GM12865 (cell line): ENCODE data around the gene TRIOBP.

ENCODE experiments used
- DNase-seq: peaks from one replicate; pipeline ENCODE4 v3.0.0; 2010; ENCODE audit warnings: low read depth
- H3K4me3 ChIP-seq: 2 replicates; pipeline ENCODE4 v1.5.1; 2011; ENCODE audit warnings: mild to moderate bottlenecking, low read depth, low read length, control low read depth
- CTCF ChIP-seq: IDR thresholded peaks from 2 replicates; pipeline ENCODE4 v1.5.1; 2011; ENCODE audit warnings: low read length, control low read depth, low read depth, inconsistent platforms; ENCODE audit not compliant: insufficient read depth; ENCODE audit errors: missing control alignments

The TRIOBP gene

GRCh38 chr22:37742376-37743171, 45.7 kb downstream of the TRIOBP start:
- TF ChIP-seq CTCF, result no peak
- no peak overlapping the region for H3K4me3 ChIP-seq
- DNase-seq, result no peak

GRCh38 chr22:37744589-37744988, 47.7 kb downstream of the TRIOBP start:
- no peak for DNase-seq
- TF ChIP-seq CTCF, result no peak
- H3K4me3 ChIP-seq, result no peak overlapping the region

GRCh38 chr22:37745548-37746365, 48.9 kb downstream of the TRIOBP start:
- H3K4me3 ChIP-seq, result peak overlapping the region; percentile 95
- peak; percentile 94 for DNase-seq
- TF ChIP-seq CTCF, result no peak

- peak overlapping the region; percentile 95 for H3K4me3 ChIP-seq
- peak; percentile 13 for DNase-seq
- no peak for TF ChIP-seq CTCF
These were observed 49.7 kb downstream of the TRIOBP start for GRCh38 chr22:37746366-37747079.

GRCh38 chr22:37747080-37747714, 50.3 kb downstream of the TRIOBP start:
- no peak for TF ChIP-seq CTCF
- H3K4me3 ChIP-seq, result peak overlapping the region; percentile 95
- peak; percentile 14 for DNase-seq

- no peak for TF ChIP-seq CTCF
- no peak for DNase-seq
- no peak overlapping the region for H3K4me3 ChIP-seq
These were observed 50.9 kb downstream of the TRIOBP start for GRCh38 chr22:37747715-37748100.
